Liver (tissue), 9 donors: ENCODE results near the gene VPS11. TPM values are rescaled to one million over a fixed set of nuclear protein-coding genes. Genes with fewer than 3 reads are reported as not detected.

Experiments
- DNase-seq: peaks from one replicate; pipeline ENCODE4 v3.0.0-alpha.2; 2017; ENCODE audit warnings: low spot score
- H3K27ac ChIP-seq, 2 donors: one replicate each; pipeline ENCODE4 v1.7.0; 2013; ENCODE audit warnings: inconsistent platforms in 2 of 2, low read length in 2 of 2, control low read depth in 1 of 2, low read depth in 1 of 2, mild to moderate bottlenecking in 1 of 2
- H3K27me3 ChIP-seq, 4 donors: one replicate each; pipeline versions ENCODE4 v1.6.1 to v1.7.0; 2013; ENCODE audit warnings: low read length in 3 of 4, inconsistent platforms in 1 of 4, mild to moderate bottlenecking in 1 of 4, moderate library complexity in 1 of 4; ENCODE audit not compliant: control insufficient read depth in 4 of 4, insufficient read depth in 4 of 4
- H3K36me3 ChIP-seq, 4 donors: one replicate each; pipeline versions ENCODE4 v1.6.1 to v1.7.0; 2013; ENCODE audit warnings: low read length in 3 of 4, mild to moderate bottlenecking in 3 of 4, low read depth in 1 of 4, moderate library complexity in 1 of 4; ENCODE audit not compliant: control insufficient read depth in 4 of 4, insufficient read depth in 3 of 4
- H3K4me1 ChIP-seq, 4 donors: one replicate each; pipeline versions ENCODE4 v1.6.1 to v1.7.0; 2013; ENCODE audit warnings: low read length in 3 of 4, mild to moderate bottlenecking in 3 of 4, moderate library complexity in 1 of 4; ENCODE audit not compliant: control insufficient read depth in 4 of 4, insufficient read depth in 4 of 4
- H3K4me3 ChIP-seq, 3 donors: one replicate each; pipeline versions ENCODE4 v1.6.1 to v1.7.0; 2013; ENCODE audit warnings: low read length in 3 of 3, control low read depth in 1 of 3, low read depth in 1 of 3, mild to moderate bottlenecking in 1 of 3
- H3K9ac ChIP-seq, 2 donors: one replicate each; pipeline ENCODE4 v1.7.0; 2013; ENCODE audit warnings: low read length in 2 of 2, mild to moderate bottlenecking in 2 of 2, moderate library complexity in 2 of 2, control low read depth in 1 of 2, low read depth in 1 of 2
- H3K9me3 ChIP-seq, 4 donors: one replicate each; pipeline versions ENCODE4 v1.6.1 to v1.7.0; 2013; ENCODE audit warnings: low read length in 3 of 4; ENCODE audit not compliant: control insufficient read depth in 4 of 4
- ATF3 ChIP-seq: IDR thresholded peaks from 2 replicates; pipeline ENCODE4 v1.6.1; 2016; ENCODE audit warnings: antibody characterized with exemption
- CTCF ChIP-seq: fragments of 150-350 bp; IDR thresholded peaks from 2 replicates; pipeline ENCODE4 v1.5.1; 2017; ENCODE audit warnings: improper control_type of control experiment, low read depth, low read length; ENCODE audit not compliant: missing input control
- EGR1 ChIP-seq, 2 donors: IDR thresholded peaks; 2 replicates each; pipeline ENCODE4 v1.6.1; 2016 to 2018; ENCODE audit warnings: antibody characterized with exemption in 2 of 2, low read depth in 2 of 2
- FOXA1 ChIP-seq: IDR thresholded peaks from 2 replicates; pipeline ENCODE4 v1.6.1; 2016; ENCODE audit warnings: antibody characterized with exemption
- FOXA2 ChIP-seq: IDR thresholded peaks from 2 replicates; pipeline ENCODE4 v1.6.1; 2016; ENCODE audit warnings: antibody characterized with exemption
- GABPA ChIP-seq, 2 donors: IDR thresholded peaks in 1 of 2; conservative IDR thresholded peaks in 1 of 2; 2 replicates each; pipeline ENCODE4 v1.6.1; 2016; ENCODE audit warnings: antibody characterized with exemption in 2 of 2, mild to moderate bottlenecking in 1 of 2, moderate library complexity in 1 of 2
- HNF4A ChIP-seq, 2 donors: conservative IDR thresholded peaks; 2 replicates each; pipeline ENCODE4 v1.6.1; 2016; ENCODE audit warnings: antibody characterized with exemption in 2 of 2, mild to moderate bottlenecking in 2 of 2
- HNF4G ChIP-seq: IDR thresholded peaks from 2 replicates; pipeline ENCODE4 v1.6.1; 2016; ENCODE audit warnings: antibody characterized with exemption
- JUND ChIP-seq, 2 donors: IDR thresholded peaks; 2 replicates each; pipeline ENCODE4 v1.6.1; 2016; ENCODE audit warnings: antibody characterized with exemption in 2 of 2
- MAX ChIP-seq: IDR thresholded peaks from 2 replicates; pipeline ENCODE4 v1.6.1; 2016; ENCODE audit warnings: antibody characterized with exemption
- NR2F2 ChIP-seq: IDR thresholded peaks from 2 replicates; pipeline ENCODE4 v1.6.1; 2016; ENCODE audit warnings: antibody characterized with exemption
- RAD21 ChIP-seq, 2 donors: IDR thresholded peaks; 2 replicates each; pipeline ENCODE4 v1.6.1; 2016; ENCODE audit warnings: antibody characterized with exemption in 2 of 2, mild to moderate bottlenecking in 2 of 2
- REST ChIP-seq: IDR thresholded peaks from 2 replicates; pipeline ENCODE4 v1.6.1; 2016; ENCODE audit warnings: antibody characterized with exemption, mild to moderate bottlenecking
- SP1 ChIP-seq: IDR thresholded peaks from 2 replicates; pipeline ENCODE4 v1.6.1; 2018; ENCODE audit warnings: antibody characterized with exemption, mild to moderate bottlenecking
- YY1 ChIP-seq: IDR thresholded peaks from 2 replicates; pipeline ENCODE4 v1.6.1; 2016; ENCODE audit warnings: antibody characterized with exemption, mild to moderate bottlenecking
- ZBTB33 ChIP-seq: IDR thresholded peaks from 2 replicates; pipeline ENCODE4 v1.6.1; 2016; ENCODE audit warnings: antibody characterized with exemption
- WGBS: extraction: QIAGEN DNeasy Blood & Tissue Kit; methylation state at CpG from one replicate; pipeline ENCODE4 v1.1.7; 2013; 5-methylcytosine and 5-hydroxymethylcytosine counted together
- polyA plus RNA-seq, 2 donors: library from polyadenylated mRNA; stranded (reverse) in 1 of 2; unstranded in 1 of 2; fragments of 200-250 nt in 1 of 2; fragments of >200 nt in 1 of 2; fragmentation: Nextera tagmentation in 1 of 2; extraction: Ambion mirVana in 1 of 2; gene quantifications; one replicate each; pipeline versions ENCODE4 v1.2.1 to v1.2.3, GENCODE V29; 2013 to 2015
- total RNA-seq, 2 donors: library from RNA; depleted of rRNA; stranded (reverse); fragments of >200 nt; gene quantifications; one replicate each; pipeline ENCODE4 v1.2.3, GENCODE V29; 2014
- donor health status: healthy.
- donor health status: healthy.
- donor health status: healthy.
- donor health status: healthy.
- donor health status: healthy.

The VPS11 gene
- total and polyA plus RNA-seq, 4 donors = 7.2 to 17.4 (median 12.2) TPM

- H3K36me3 ChIP-seq = peaks cover 6 to 21% (median 17%) of the 10 kb centered on the region in 4 donors
- TF ChIP-seq FOXA2 (no peak), EGR1 (IDR thresholded peaks at IDR 0.05; ENCODE audit: low read depth in 2 of 2) (no peak), ZBTB33 (no peak), REST (no peak), MAX (no peak), CTCF (no peak), HNF4A (conservative IDR thresholded peaks at IDR 0.05) (no peak), GABPA (IDR thresholded peaks at IDR 0.05 in 1 of 2, conservative IDR thresholded peaks at IDR 0.05 in 1 of 2) (no peak), NR2F2 (no peak), YY1 (no peak), FOXA1 (no peak), SP1 (no peak), HNF4G (no peak)
- H3K4me3 ChIP-seq = peak overlapping the region; percentile 69 to 92 (median 83)
- no peaks in the 10 kb centered on the region for H3K9me3 ChIP-seq
- no peaks in the 10 kb centered on the region for H3K27me3 ChIP-seq
- 2% methylated on average over 13 of the region's 13 CpGs for WGBS
- peak overlapping the region; percentile 59 to 95 for H3K27ac ChIP-seq
- peak overlapping the region; percentile 31 to 85 for H3K9ac ChIP-seq
- H3K4me1 ChIP-seq = peaks cover 5 to 17% (median 10%) of the 10 kb centered on the region in 4 donors
- peak; percentile 79 for DNase-seq
These were observed 17.8 kb downstream of the VPS11 start for GRCh38 chr11:119085437-119085847.

GRCh38 chr11:119087123-119087522 is 19.5 kb downstream of the VPS11 start:
- no peaks in the 10 kb centered on the region for H3K9me3 ChIP-seq
- peaks cover 0 to 6% (median 2%) of the 10 kb centered on the region in 4 donors for H3K36me3 ChIP-seq
- no peak overlapping the region for H3K9ac ChIP-seq
- H3K27ac ChIP-seq = no peak overlapping the region
- no peak overlapping the region for H3K4me3 ChIP-seq
- no peak for DNase-seq
- H3K27me3 ChIP-seq = no peaks in the 10 kb centered on the region
- 92% methylated on average over 6 of the region's 6 CpGs for WGBS
- peaks cover 5 to 17% (median 10%) of the 10 kb centered on the region in 4 donors for H3K4me1 ChIP-seq
- no peak for TF ChIP-seq RAD21 (IDR thresholded peaks at IDR 0.05)
- no peak for TF ChIP-seq JUND (IDR thresholded peaks at IDR 0.05)
- no peak for TF ChIP-seq FOXA1
- no peak for TF ChIP-seq REST
- TF ChIP-seq ATF3 = no peak
- TF ChIP-seq CTCF = no peak
- TF ChIP-seq GABPA (IDR thresholded peaks at IDR 0.05 in 1 of 2, conservative IDR thresholded peaks at IDR 0.05 in 1 of 2) = no peak
